GM12892 (cell line): ENCODE measurements around the gene MMRN1.

Experiments used
- POLR2A ChIP-seq: IDR thresholded peaks from 2 replicates; pipeline ENCODE4 v1.6.1; 2011; ENCODE audit warnings: low read depth, low read length, control low read depth
- TAF1 ChIP-seq: IDR thresholded peaks from 2 replicates; pipeline ENCODE4 v1.6.1; 2011; ENCODE audit warnings: low read depth, mild to moderate bottlenecking, control low read depth, low read length, borderline replicate concordance

DNA sequence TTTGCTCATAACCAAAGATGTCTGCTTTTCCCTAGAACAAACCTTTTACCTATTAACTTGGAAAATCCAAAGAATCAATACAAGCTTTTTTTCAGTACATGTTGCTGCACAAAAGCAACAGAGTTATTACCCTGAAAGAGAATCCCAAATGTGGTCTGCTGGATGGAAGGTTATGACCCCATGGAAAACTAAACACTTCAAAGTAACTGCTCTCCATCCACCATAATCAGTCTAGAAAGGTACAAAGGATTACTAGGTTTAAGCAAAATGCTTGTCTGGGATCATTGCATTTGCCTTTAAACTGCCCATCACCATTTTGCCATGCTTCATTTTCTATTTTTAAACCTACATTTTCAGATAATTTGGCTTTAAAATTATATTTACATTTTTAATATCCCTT is 11.7 kb downstream of the MMRN1 start:
- TF ChIP-seq POLR2A: no peak
- no peak for TF ChIP-seq TAF1
